Erythroblast (primary cell): ENCODE results near the gene CINP.

ENCODE experiments used
- GATA1 ChIP-seq: IDR thresholded peaks from 2 replicates; pipeline ENCODE4 v1.6.1; 2011; ENCODE audit warnings: low read depth, mild to moderate bottlenecking, control low read depth, low read length, moderate library complexity
- POLR2A ChIP-seq: IDR thresholded peaks from 2 replicates; pipeline ENCODE4 v1.6.1; 2011; ENCODE audit warnings: mild to moderate bottlenecking, low read length

- no peak for TF ChIP-seq POLR2A
- TF ChIP-seq GATA1, result no peak
Observed at GRCh38 chr14:102377696-102378095, 15.0 kb upstream of the CINP start.
